Ascending aorta (tissue), 2 donors: ENCODE results near the gene KLHL2. TPM values are rescaled to one million over a fixed set of nuclear protein-coding genes. Genes with fewer than 3 reads are reported as not detected.
"Not testable (repeated sequence)": the region's sequence is repeated elsewhere in the genome, so short reads cannot be mapped to it uniquely, and the experiment has no call there.

ENCODE experiments used
- DNase-seq, 2 donors: peaks; one replicate each; pipeline ENCODE4 v3.0.0-alpha.2; 2019; ENCODE audit warnings: low spot score in 2 of 2
- H3K27ac ChIP-seq, 2 donors: fragments of 200-600 bp; sonication (generic); one replicate each; pipeline ENCODE4 v1.5.1; 2016 to 2017; ENCODE audit warnings: mild to moderate bottlenecking in 1 of 2
- H3K27me3 ChIP-seq: fragments of 200-600 bp; sonication (generic); one replicate; pipeline ENCODE4 v1.5.1; 2017
- H3K36me3 ChIP-seq, 2 donors: fragments of 200-600 bp; sonication (generic); one replicate each; pipeline ENCODE4 v1.5.1; 2016
- H3K4me1 ChIP-seq, 2 donors: fragments of 200-600 bp; sonication (generic); one replicate each; pipeline ENCODE4 v1.5.1; 2016 to 2017; ENCODE audit warnings: mild to moderate bottlenecking in 1 of 2
- H3K4me3 ChIP-seq, 2 donors: fragments of 200-600 bp; sonication (generic); one replicate each; pipeline ENCODE4 v1.5.1; 2016 to 2017; ENCODE audit warnings: mild to moderate bottlenecking in 1 of 2
- H3K9me3 ChIP-seq, 2 donors: fragments of 200-600 bp; sonication (generic); one replicate each; pipeline ENCODE4 v1.5.1; 2016
- CTCF ChIP-seq, 3 experiments: fragments of 200-600 bp in 2 of 3; fragments of 450-650 bp in 1 of 3; sonication (generic) in 2 of 3; IDR thresholded peaks; one replicate each; pipeline ENCODE4 v1.5.1; 2016 to 2019; ENCODE audit warnings: antibody characterized with exemption in 3 of 3, mild to moderate bottlenecking in 1 of 3, moderate library complexity in 1 of 3
- intact Hi-C: fragments of 100-400 bp; cut with DNase I; formaldehyde crosslinking; loops from one replicate; pipeline ENCODE4 v1.15.1; 2023
- total RNA-seq: library from RNA; depleted of rRNA; stranded (reverse); fragments of >200 nt; gene quantifications from one replicate; pipeline ENCODE4 v1.1.0, GENCODE V29; 2016

Gene KLHL2
- total RNA-seq, 1 donor from 2014 or later = 0.96 TPM

GRCh38 chr4:165262306-165262705, 54.9 kb downstream of the KLHL2 start:
- intact Hi-C loops, DNase-seq, H3K27ac ChIP-seq, H3K36me3 ChIP-seq, H3K4me1 ChIP-seq, H3K9me3 ChIP-seq, H3K27me3 ChIP-seq, H3K4me3 ChIP-seq: not testable (repeated sequence)

GRCh38 chr4:165263466-165263865, 56.1 kb downstream of the KLHL2 start:
- H3K27ac ChIP-seq, H3K4me1 ChIP-seq, DNase-seq, H3K27me3 ChIP-seq, H3K4me3 ChIP-seq, H3K9me3 ChIP-seq, intact Hi-C loops, H3K36me3 ChIP-seq: not testable (repeated sequence)

- H3K4me3 ChIP-seq, DNase-seq, H3K9me3 ChIP-seq, H3K27me3 ChIP-seq, H3K27ac ChIP-seq, H3K4me1 ChIP-seq, H3K36me3 ChIP-seq, intact Hi-C loops: not testable (repeated sequence)
These were observed 62.6 kb downstream of the KLHL2 start for GRCh38 chr4:165269931-165270330.

GRCh38 chr4:165273443-165273842, 66.1 kb downstream of the KLHL2 start:
- H3K36me3 ChIP-seq = peaks cover 0 to 17% of the 10 kb centered on the region in 2 donors
- DNase-seq, H3K4me3 ChIP-seq, H3K27me3 ChIP-seq, intact Hi-C loops, H3K4me1 ChIP-seq, H3K27ac ChIP-seq, H3K9me3 ChIP-seq: not testable (repeated sequence)

GRCh38 chr4:165275357-165275756, 68.0 kb downstream of the KLHL2 start:
- DNase-seq, H3K27me3 ChIP-seq, H3K4me3 ChIP-seq, H3K9me3 ChIP-seq, H3K27ac ChIP-seq, H3K4me1 ChIP-seq, intact Hi-C loops: not testable (repeated sequence)
- H3K36me3 ChIP-seq = peaks cover 0 to 20% of the 10 kb centered on the region in 2 donors

GRCh38 chr4:165279531-165279930, 72.2 kb downstream of the KLHL2 start:
- H3K9me3 ChIP-seq, intact Hi-C loops, H3K27ac ChIP-seq, DNase-seq, H3K4me1 ChIP-seq, H3K27me3 ChIP-seq, H3K4me3 ChIP-seq: not testable (repeated sequence)
- H3K36me3 ChIP-seq = peaks cover 0 to 15% of the 10 kb centered on the region in 2 donors

GRCh38 chr4:165284697-165285096, 77.3 kb downstream of the KLHL2 start:
- H3K27ac ChIP-seq, DNase-seq, H3K4me1 ChIP-seq, H3K4me3 ChIP-seq, H3K27me3 ChIP-seq, intact Hi-C loops, H3K36me3 ChIP-seq, H3K9me3 ChIP-seq: not testable (repeated sequence)

- H3K4me1 ChIP-seq, intact Hi-C loops, H3K27me3 ChIP-seq, H3K9me3 ChIP-seq, H3K27ac ChIP-seq, DNase-seq, H3K36me3 ChIP-seq, H3K4me3 ChIP-seq: not testable (repeated sequence)
These were observed 79.4 kb downstream of the KLHL2 start for GRCh38 chr4:165286619-165287340.

- Histone ChIP-seq H3K4me1 (no peaks in the 10 kb centered on the region), H3K27ac (no peak overlapping the region), H3K4me3 (no peak overlapping the region), H3K27me3 (no peaks in the 10 kb centered on the region), H3K36me3 (no peaks in the 10 kb centered on the region), H3K9me3 (no peaks in the 10 kb centered on the region)
- no peak for TF ChIP-seq CTCF (IDR thresholded peaks at IDR 0.05)
- intact Hi-C loops = no loop called here
- no peak for DNase-seq
These were observed 80.9 kb downstream of the KLHL2 start for GRCh38 chr4:165288226-165288625.
